SK-N-SH treated with all-trans-retinoic acid at 6 μM for 48 hours (cell line): Measurements from ENCODE around the gene CACHD1.

ENCODE experiments used
- ARNTL ChIP-seq: fragments of 450-650 bp; formaldehyde crosslinking; IDR thresholded peaks from 2 replicates; pipeline ENCODE4 v1.5.0; 2020; ENCODE audit warnings: low read depth, mild to moderate bottlenecking, moderate library complexity, borderline replicate concordance
- BACH2 ChIP-seq: fragments of 250-450 bp; sonication (Bioruptor Pico); IDR thresholded peaks from 2 replicates; pipeline ENCODE4 v1.9.0; 2021; ENCODE audit warnings: mild to moderate bottlenecking, borderline replicate concordance
- ESRRG ChIP-seq: fragments of 250-450 bp; sonication (Bioruptor Pico); IDR thresholded peaks from 2 replicates; pipeline ENCODE4 v1.6.1; 2021; ENCODE audit warnings: mild to moderate bottlenecking
- ISL1 ChIP-seq: fragments of 250-450 bp; sonication (Bioruptor Pico); IDR thresholded peaks from 2 replicates; pipeline ENCODE4 v2.1.2; 2022; ENCODE audit warnings: mild to moderate bottlenecking, moderate library complexity
- PPARA ChIP-seq: fragments of 250-450 bp; sonication (Bioruptor Pico); IDR thresholded peaks from 2 replicates; pipeline ENCODE4 v1.5.0; 2020; ENCODE audit warnings: mild to moderate bottlenecking, borderline replicate concordance
- RARB ChIP-seq: fragments of 250-450 bp; sonication (Bioruptor Pico); IDR thresholded peaks from 2 replicates; pipeline ENCODE4 v1.8.0; 2021; ENCODE audit warnings: mild to moderate bottlenecking, moderate library complexity
- TOX ChIP-seq: fragments of 250-450 bp; sonication (Bioruptor Pico); IDR thresholded peaks from 2 replicates; pipeline ENCODE4 v1.8.0; 2021; ENCODE audit warnings: mild to moderate bottlenecking, moderate library complexity, borderline replicate concordance
- ZC3H10 ChIP-seq: fragments of 250-450 bp; sonication (Bioruptor Pico); IDR thresholded peaks from 2 replicates; pipeline ENCODE4 v1.5.1; 2021; ENCODE audit warnings: mild to moderate bottlenecking, moderate library complexity
- ZFP30 ChIP-seq: fragments of 450-650 bp; formaldehyde crosslinking; IDR thresholded peaks from 2 replicates; pipeline ENCODE4 v1.5.0; 2022; ENCODE audit warnings: mild to moderate bottlenecking, moderate library complexity
- ZNF8 ChIP-seq: fragments of 450-650 bp; formaldehyde crosslinking; IDR thresholded peaks from 2 replicates; pipeline ENCODE4 v1.5.0; 2020; ENCODE audit warnings: mild to moderate bottlenecking, moderate library complexity
- TF ChIP-seq, protein P1 (sequence below): fragments of 250-450 bp; sonication (Bioruptor Pico); IDR thresholded peaks from 2 replicates; pipeline ENCODE4 v1.8.0; 2020; ENCODE audit warnings: mild to moderate bottlenecking, moderate library complexity, borderline replicate concordance
- TF ChIP-seq, protein P2 (sequence below): fragments of 250-450 bp; sonication (Bioruptor Pico); IDR thresholded peaks from 2 replicates; pipeline ENCODE4 v1.5.1; 2021; ENCODE audit warnings: mild to moderate bottlenecking, moderate library complexity

DNA sequence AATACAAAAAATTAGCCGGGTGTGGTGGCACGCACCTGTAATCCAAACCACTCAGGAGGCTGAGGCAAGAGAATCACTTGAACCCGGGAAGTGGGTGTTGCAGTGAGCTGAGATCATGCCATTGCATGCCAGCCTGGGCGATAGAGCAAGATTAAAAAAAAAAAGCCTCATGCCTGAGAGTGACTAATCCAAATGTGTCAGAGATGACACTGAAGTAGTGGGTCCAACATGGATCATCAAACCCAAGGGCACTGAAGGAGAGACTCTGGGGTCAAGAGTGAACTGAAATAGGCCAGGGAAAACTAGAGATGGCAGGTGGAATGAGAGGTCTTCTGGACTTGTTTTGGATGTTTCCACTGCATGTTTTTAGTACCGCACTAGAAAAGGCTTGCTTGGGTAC, 10.2 kb upstream of the CACHD1 start:
- no peak for TF ChIP-seq PPARA
- no peak for TF ChIP-seq RARB (CRISPR knock-in tag)
- TF ChIP-seq ESRRG (CRISPR knock-in tag), result no peak
- TF ChIP-seq, protein P1, sequence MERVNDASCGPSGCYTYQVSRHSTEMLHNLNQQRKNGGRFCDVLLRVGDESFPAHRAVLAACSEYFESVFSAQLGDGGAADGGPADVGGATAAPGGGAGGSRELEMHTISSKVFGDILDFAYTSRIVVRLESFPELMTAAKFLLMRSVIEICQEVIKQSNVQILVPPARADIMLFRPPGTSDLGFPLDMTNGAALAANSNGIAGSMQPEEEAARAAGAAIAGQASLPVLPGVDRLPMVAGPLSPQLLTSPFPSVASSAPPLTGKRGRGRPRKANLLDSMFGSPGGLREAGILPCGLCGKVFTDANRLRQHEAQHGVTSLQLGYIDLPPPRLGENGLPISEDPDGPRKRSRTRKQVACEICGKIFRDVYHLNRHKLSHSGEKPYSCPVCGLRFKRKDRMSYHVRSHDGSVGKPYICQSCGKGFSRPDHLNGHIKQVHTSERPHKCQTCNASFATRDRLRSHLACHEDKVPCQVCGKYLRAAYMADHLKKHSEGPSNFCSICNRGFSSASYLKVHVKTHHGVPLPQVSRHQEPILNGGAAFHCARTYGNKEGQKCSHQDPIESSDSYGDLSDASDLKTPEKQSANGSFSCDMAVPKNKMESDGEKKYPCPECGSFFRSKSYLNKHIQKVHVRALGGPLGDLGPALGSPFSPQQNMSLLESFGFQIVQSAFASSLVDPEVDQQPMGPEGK, result no peak
- TF ChIP-seq, protein P2, sequence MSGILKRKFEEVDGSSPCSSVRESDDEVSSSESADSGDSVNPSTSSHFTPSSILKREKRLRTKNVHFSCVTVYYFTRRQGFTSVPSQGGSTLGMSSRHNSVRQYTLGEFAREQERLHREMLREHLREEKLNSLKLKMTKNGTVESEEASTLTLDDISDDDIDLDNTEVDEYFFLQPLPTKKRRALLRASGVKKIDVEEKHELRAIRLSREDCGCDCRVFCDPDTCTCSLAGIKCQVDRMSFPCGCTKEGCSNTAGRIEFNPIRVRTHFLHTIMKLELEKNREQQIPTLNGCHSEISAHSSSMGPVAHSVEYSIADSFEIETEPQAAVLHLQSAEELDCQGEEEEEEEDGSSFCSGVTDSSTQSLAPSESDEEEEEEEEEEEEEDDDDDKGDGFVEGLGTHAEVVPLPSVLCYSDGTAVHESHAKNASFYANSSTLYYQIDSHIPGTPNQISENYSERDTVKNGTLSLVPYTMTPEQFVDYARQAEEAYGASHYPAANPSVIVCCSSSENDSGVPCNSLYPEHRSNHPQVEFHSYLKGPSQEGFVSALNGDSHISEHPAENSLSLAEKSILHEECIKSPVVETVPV (CRISPR knock-in tag), result no peak
- no peak for TF ChIP-seq BACH2 (CRISPR knock-in tag)
- TF ChIP-seq ZC3H10 (CRISPR knock-in tag), result no peak
- no peak for TF ChIP-seq ARNTL (CRISPR knock-in tag)
- TF ChIP-seq ZNF8 (CRISPR knock-in tag), result no peak
- no peak for TF ChIP-seq TOX (CRISPR knock-in tag)
- no peak for TF ChIP-seq ZFP30 (CRISPR knock-in tag)
- no peak for TF ChIP-seq ISL1 (CRISPR knock-in tag)
